SH-SY5Y (cell line): Measurements from ENCODE around the gene RBCK1.

ENCODE experiments used
- GATA2 ChIP-seq: IDR thresholded peaks from 2 replicates; pipeline ENCODE4 v1.6.1; 2011; ENCODE audit warnings: mild to moderate bottlenecking, low read depth, low read length
- GATA3 ChIP-seq: IDR thresholded peaks from 2 replicates; pipeline ENCODE4 v1.6.1; 2011; ENCODE audit warnings: low read depth, mild to moderate bottlenecking, low read length, moderate library complexity

GRCh38 chr20:396619-397431 lies 11.3 kb upstream of the RBCK1 start:
- TF ChIP-seq GATA3 (no peak), GATA2 (no peak)
